NOMO-1 treated with dmso at 0.1 percent for 144 hours (cell line): Measurements from ENCODE around the gene TSPAN18.
A peak's percentile ranks its signal among the peaks of the same experiment; 100 is the strongest.

ENCODE experiments used
- DNase-seq: peaks from one replicate; lab custom pipeline; 2025; ENCODE audit not compliant: unreplicated experiment; lab: John Stamatoyannopoulos, UW

The TSPAN18 gene

GRCh38 chr11:44737245-44738085 lies 10.7 kb downstream of the TSPAN18 start:
- DNase-seq: peak; percentile 4

DNA sequence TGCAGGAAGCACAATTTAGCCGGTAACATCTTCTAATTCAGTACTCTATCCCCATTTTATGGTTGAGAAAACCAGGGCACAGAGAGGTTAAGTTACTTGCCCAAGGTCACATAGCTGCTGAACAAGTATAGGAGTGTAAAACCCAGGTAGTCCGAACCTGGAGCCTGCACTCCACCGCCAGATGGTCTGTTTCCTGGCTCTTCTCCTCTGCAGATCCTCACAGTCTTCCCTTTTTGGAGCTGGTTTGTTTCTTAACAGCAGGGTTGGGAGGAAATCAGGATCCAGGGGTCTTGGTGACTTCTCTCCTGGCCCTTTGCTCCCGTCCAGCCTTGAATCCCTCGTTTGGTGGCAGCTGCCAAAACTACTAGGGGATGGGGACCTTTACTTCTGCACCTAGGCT lies 12.0 kb downstream of the TSPAN18 start:
- no peak for DNase-seq

- DNase-seq: no peak
Measured at GRCh38 chr11:44740967-44741366, 14.2 kb downstream of the TSPAN18 start.

- DNase-seq: no peak
Measured at GRCh38 chr11:44741976-44742375, 15.2 kb downstream of the TSPAN18 start.

DNA sequence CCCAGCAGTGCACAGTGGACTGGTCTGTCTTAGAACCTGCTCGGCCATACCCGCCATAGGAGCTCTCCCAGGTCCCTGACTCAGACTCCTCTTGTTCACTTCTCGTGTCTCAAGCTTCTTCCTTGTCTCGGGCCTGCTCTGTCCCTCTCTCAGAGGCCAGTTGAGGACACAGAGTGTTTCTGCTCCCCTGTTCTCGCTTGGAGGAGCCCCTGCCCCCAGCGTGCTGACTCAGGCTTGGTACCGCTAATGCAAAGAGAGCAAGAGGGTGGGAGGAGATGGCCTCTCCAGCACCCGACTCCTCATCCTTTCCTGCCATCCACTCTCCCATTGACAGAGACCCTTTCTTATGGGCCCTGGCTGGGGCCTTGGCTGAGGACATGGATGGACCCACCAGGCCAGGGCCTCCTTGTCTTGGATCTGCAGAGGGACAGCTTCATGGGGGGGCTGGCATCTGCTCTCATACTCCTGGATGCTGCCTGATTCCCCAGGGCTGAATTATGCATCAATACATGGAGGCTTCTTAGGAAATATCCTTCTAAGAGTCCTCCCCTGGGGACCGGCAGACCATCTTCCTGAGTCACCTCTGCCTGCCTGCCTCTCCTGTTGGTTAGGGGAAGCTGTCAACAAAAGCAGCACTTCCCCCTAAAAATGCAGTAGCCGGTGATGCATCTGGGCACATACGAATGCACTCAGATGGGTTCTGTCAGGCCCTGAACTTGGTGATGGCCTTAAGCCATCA lies 15.9 kb downstream of the TSPAN18 start:
- DNase-seq: no peak

GRCh38 chr11:44743326-44743725 lies 16.6 kb downstream of the TSPAN18 start:
- DNase-seq: no peak

DNA sequence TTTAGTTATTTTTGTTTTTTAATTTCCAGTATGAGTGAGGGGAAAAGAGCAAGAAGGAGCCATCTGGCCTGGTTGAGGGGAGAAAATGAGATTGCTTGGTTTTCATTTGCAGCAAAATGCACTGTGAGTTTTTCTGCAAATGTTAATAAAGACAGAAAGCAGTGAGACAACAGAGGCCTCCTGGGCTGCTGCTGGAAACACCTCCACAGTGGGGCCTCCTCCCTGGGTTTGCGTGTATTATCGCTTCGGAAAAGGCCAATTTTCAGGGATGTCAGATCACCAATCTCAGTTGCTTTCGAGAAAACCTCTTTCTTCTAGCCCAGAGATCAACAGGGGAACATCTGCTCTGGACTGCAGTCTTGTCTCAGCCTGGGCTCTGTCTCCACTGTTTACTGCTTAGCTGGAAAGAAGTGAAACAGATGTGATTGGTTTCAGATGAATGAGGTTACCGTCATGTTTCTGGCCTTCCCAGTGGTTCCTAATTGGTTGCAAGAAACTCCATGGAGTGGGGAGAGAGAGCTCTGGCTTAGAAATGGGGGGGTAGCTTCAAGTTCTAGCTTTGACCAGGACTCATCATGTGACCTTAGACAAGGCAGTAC lies 17.3 kb downstream of the TSPAN18 start:
- no peak for DNase-seq

GRCh38 chr11:44746894-44747293 lies 20.1 kb downstream of the TSPAN18 start:
- DNase-seq: no peak

- no peak for DNase-seq
Measured at GRCh38 chr11:44747316-44747715, 20.6 kb downstream of the TSPAN18 start.

DNA sequence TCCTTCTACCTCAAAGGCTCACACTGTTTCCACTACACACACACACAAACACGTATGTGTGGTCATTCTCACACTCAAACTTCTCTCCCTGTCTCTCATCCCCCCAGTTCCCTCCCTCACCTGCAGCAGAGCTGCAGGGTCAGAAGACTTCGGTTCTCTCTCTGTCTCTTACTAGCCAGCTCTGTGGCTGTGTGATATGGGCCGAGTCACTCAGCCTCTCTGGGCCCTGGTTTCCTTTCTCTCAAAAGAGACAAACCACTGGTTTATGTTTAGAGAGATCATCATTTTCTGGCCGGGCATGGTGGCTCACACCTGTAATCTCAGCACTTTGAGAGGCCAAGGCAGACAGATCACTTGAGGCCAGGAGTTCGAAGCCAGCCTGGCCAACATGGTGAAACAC lies 21.1 kb downstream of the TSPAN18 start:
- DNase-seq: no peak

DNA sequence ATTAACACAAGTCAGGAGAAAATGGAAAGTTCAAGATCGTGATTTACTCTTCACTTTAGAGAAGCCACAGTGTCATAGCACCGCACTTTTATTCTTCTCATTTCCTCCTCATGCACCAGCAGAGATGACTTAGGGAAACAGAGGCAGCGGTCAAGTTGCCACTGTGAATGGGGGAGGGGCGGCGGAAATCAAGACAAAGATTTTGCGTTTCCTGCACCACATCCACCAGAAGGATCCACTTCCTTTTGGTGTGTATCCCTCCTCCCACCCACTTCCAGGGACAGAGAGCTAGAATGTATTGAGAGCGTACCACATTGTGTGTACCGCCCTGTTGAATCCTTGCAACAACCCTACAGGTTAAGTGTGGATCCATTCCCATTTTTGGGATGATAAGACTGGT lies 21.8 kb downstream of the TSPAN18 start:
- DNase-seq: no peak

DNA sequence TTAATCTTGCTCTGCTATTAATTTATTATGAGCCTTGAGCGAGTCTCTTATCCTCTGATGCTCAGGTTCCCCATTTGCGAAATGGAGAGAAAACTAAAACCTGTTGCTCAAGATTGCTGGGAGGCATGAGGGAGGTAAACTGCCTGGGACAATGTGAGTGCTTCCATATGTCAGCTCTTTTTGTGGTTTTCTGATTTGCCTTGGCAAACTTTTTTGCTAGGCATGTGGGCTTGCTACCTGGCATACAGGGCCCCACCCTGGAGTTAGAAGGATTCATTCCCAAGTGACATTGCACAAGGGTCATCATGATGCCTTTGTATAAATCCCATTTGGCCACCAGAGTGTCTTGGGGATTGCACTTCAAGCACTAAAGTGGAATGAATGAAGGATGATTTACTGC lies 22.4 kb downstream of the TSPAN18 start:
- DNase-seq: no peak

DNA sequence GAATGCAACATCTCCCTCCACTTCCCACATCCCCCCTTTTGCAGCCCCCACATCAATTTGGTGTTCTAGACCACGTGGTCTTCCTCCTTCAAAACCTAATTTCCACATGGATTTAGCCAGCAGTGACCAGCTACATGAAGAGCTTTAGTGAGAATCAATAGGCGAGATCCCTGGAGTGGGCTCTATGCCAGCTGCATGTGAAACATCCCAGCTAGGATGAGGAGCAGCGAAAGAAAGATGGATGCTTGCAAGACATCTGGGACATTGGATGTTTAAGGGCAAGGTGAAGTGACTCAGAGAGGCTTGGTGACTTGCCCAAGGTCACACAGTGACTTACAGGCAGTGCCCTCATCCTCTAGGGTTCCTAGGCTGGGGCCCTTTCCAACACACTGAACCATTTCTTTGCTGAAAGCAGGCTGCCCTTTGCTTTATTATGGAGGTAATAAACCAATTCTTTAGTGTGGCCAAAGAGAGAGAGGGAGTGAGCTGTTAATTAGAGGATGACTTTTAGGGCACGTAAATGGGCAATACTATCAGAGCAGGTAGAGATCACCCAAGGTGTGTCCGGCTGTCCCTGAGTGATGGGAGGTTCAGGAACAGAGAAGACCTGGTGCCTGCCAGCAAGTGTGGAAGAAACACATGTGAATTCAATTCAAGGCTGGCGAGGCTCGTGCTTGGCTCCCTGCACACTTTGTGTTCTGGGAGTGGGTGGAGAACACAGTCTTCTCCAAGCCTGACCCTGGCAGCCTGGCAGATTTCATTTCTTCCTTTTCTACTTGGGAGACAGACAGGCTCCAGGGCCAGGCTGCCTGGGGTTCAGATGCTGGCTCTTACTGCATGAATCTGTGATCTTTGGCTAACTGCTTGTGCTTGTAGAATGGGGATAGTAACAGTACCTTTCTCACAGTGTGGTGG lies 24.0 kb downstream of the TSPAN18 start:
- no peak for DNase-seq

- DNase-seq: no peak
Measured at GRCh38 chr11:44752300-44752699, 25.5 kb downstream of the TSPAN18 start.

GRCh38 chr11:44752713-44753112 lies 26.0 kb downstream of the TSPAN18 start:
- DNase-seq: no peak

- no peak for DNase-seq
Measured at GRCh38 chr11:44753961-44754645, 27.3 kb downstream of the TSPAN18 start.

DNA sequence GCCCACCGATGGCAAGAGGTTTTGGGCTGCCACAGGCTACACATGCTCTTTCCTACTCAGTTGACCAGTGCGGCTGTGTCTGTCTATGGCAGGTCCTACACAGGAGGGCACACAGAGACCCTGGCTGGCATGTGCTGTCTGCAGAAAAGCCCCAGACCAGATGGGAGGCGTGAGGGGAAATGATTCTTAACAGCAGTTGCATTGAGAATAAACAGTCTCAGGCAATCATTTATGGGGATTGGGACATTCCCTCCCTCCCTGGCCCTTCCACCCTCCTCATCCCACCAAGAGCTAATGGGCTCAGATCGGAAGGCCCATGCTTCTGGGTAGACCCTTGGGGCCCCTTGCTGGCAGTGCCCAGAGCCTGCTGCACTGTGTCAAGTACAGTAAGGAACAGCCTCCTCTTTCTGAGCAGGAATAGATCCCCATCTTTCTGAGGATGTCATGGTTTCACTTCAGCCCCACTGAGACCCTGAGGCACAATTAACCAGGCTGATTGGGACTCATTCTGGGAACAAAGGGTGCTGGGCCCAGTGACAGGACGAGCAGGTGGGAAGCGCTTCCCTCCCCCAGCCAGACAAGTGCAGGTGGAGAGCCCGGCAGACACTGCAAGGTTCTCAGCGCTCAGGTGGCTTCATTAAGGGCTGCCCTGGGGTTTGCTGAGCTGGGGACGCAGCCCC lies 28.3 kb downstream of the TSPAN18 start:
- DNase-seq: no peak

DNA sequence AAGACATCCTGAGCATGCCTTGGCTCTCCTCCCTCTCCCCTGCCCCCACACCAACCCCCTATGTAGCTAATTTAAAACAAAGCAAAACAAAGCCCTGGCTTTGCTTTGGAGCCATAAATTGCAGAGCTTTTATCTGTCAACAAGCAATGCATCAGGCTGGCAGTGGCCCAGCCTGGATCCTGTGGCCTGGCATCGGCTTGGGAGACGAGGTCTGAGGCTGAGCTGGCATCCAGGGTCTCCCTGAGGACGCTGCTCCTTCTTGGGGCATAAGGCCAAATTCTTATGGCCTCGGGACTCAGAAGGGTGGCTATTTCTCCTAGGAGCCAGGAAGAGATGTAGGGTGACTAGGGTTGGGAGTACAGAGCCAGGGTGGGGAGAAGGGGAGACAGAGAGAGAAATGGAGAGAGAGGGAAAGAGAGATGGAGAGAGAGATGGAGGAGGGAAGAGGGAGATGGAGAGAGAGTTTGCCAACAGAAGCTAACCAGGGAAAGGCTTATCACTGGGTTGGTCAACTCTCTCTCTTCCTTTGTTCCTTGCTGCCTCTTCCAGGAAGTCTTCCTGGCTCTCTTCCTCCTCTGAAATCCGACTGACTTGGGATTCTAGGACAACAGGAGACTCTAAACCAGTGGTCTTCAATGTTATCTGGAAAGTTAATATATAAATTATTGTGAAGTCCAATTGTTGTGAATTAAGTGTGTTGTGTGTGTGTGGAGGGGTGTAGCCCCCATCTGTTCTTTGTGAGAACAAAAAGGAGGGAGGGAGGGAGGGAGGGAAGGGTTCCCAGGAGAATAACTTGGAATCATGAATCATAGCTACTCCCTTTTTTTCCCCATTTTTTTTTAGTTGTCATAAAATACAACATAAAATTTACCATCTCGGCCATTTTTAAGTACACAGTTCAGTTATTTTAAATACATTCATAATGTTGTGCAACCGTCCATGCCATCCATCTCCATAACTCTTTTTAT lies 29.1 kb downstream of the TSPAN18 start:
- DNase-seq: no peak

- DNase-seq: no peak
Measured at GRCh38 chr11:44758983-44759382, 32.2 kb downstream of the TSPAN18 start.
